Stimulated activated CD4-positive, alpha-beta T cell treated with anti-CD3 and anti-CD28 coated beads, Interleukin-12 subunit alpha, Interleukin-12 subunit beta, amount 100 ng/mL, for 48 hours (primary cell): ENCODE measurements around the gene ARL15.

Experiments used
- DNase-seq, 3 donors: peaks; one replicate each; pipeline ENCODE4 v3.0.0-alpha.2; 2020; ENCODE audit warnings: low read depth in 2 of 3, low spot score in 1 of 3

ARL15 gene

GRCh38 chr5:53917095-53917494, 393.3 kb downstream of the ARL15 start:
- no peak for DNase-seq

DNA sequence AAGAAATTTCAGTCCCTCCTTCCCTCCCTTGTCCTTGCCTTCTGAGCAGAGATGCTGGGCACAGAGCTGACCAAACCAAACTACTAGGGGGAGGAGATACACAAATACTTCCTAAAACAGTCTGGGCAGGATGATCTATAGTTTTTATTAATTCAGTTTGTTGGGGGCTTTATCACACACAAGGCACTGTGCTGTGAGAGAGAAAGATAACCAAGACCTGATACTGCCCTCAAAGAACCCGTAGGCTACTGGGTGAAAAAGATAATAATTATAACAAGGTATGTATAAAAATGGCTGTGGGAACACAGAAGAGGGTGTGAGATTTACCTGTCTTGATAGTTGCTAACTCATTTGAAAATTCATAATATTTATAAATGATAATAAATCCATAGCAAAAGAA, 395.3 kb downstream of the ARL15 start:
- DNase-seq: no peak

DNA sequence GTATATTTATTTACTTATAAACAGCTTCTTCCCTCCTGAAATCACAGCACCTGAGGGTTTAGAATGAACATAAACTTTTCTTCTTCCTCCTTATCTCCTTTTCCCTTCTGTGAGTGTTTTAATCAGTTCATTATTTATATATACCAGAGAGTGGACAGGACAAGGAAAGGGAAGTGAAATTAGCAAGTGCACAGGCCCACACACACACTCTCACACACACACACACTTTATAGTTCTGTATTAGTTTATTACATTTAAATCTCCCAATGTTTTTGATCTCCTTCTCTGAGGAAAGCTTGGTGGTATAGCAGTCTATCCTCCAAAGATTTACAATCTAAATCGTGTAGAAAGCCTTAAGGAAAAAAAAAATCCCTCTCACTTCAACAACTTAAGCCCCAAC, 396.4 kb downstream of the ARL15 start:
- DNase-seq: no peak

DNA sequence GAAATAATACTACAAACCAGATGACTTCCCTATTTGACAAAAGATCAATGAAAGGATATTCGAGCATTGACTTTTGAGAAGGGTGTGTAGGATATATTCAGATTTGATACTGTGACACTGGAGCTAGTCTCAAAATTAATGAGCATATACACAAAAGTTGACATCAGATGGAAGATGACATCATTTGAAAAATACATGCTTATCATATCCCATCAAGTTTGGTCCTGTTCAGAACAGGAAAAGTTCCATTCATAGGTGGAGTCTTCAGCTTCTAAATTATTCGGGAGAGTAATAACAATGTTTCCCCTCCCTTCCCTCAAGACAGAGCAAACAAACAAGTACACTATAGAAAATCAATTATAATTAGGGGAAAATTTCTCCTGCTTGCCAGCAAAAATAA, 401.6 kb downstream of the ARL15 start:
- no peak for DNase-seq

DNA sequence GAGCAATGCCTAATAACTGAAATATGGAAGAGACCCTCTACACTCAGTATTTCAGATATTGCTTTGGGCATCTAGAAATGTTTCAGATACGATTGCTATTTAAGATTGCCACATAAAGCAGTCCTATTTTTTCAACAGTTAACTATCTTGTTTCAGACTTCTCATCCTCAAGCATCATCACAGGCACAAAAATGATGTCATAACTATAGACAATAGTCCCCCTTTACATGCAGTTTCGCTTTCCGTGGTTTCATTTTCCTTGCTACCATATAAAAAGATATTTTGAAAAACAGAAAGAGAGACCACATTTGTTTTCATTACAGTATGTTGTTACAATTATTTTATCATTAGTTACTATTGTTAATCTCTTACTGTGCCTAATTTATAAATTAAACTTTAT, 402.5 kb downstream of the ARL15 start:
- no peak for DNase-seq

GRCh38 chr5:53906736-53907135, 403.6 kb downstream of the ARL15 start:
- no peak for DNase-seq

DNA sequence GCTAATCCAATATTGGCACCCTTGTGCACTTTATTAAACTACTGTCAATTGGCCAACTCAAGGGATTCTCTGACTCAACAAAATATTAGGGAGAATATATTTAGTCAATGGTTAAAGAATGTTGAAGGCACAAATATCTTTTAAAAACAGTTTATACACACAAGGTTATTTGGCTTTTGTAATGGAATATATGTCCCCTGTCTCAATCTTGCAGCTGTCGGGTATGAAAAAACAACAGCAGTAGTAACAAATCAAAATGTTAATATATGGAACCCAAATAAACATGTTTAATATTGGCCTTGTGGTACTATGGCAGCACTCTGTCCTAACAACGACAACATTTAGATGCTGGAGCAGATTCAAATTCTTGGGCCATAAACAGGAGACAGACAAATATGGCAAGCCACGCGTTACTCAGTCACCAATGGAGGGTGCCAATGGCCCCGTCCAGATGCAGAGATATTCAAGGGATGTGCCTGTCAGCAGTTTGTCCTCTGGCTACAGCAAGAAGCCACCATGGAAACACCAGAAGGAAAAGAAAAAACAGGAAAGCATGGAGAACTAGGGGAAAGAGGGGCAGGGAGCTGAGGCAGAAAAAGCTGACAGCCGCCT, 408.0 kb downstream of the ARL15 start:
- DNase-seq: no peak

GRCh38 chr5:53900677-53901076, 409.7 kb downstream of the ARL15 start:
- no peak for DNase-seq

- no peak for DNase-seq
Measured at GRCh38 chr5:53895091-53895683, 415.2 kb downstream of the ARL15 start.

GRCh38 chr5:53893626-53894025, 416.7 kb downstream of the ARL15 start:
- DNase-seq: no peak

- no peak for DNase-seq
Measured at GRCh38 chr5:53892224-53892623, 418.1 kb downstream of the ARL15 start.

DNA sequence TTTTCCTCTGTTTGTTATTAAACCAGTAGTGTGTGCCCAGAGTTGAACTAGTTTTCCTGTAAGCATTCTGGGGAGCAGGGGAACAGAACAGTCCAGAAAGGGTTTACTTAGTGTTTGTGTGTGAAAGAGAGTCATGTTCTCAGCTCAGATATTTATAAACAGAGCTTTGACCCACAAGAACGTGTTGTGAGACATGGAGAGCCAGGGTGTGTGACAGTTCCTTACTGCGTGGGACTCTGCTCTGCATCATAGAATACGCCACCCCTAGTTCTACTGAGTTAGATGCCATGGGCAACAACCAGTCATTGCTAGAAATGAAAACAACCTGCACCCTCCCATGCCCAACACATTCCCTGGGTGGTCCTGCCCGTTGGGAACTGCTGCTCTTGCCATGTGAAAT, 419.2 kb downstream of the ARL15 start:
- DNase-seq: no peak

GRCh38 chr5:53890490-53890889, 419.9 kb downstream of the ARL15 start:
- no peak for DNase-seq

GRCh38 chr5:53884844-53885243, 425.5 kb downstream of the ARL15 start:
- no peak for DNase-seq

- no peak for DNase-seq
Measured at GRCh38 chr5:53884417-53884816, 426.0 kb downstream of the ARL15 start.

- DNase-seq: no peak
Measured at GRCh38 chr5:53882676-53883031, 427.7 kb downstream of the ARL15 start.

- no peak for DNase-seq
Measured at GRCh38 chr5:53882006-53882675, 428.2 kb downstream of the ARL15 start.

- DNase-seq: no peak
Measured at GRCh38 chr5:53879708-53880323, 430.6 kb downstream of the ARL15 start.

- DNase-seq: no peak
Measured at GRCh38 chr5:53878015-53878414, 432.4 kb downstream of the ARL15 start.

DNA sequence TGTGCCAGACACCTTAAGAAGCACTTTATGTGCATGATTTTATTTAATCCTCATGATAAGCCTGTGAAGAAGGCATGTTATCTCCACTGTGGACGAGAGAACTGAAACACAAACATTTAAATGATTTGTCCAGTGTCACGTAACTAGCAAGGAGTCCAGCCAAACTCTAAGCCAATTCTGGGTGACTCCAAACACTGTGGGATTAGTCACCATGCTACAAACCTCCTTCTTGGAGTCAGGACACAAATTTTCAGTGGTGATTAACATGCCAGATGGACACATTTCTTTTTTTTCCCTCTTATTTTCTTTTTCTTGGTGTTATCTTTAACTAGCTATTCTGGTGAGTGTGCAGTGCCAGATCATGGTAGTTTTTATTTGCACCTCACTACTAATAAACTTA, 433.1 kb downstream of the ARL15 start:
- DNase-seq: no peak

DNA sequence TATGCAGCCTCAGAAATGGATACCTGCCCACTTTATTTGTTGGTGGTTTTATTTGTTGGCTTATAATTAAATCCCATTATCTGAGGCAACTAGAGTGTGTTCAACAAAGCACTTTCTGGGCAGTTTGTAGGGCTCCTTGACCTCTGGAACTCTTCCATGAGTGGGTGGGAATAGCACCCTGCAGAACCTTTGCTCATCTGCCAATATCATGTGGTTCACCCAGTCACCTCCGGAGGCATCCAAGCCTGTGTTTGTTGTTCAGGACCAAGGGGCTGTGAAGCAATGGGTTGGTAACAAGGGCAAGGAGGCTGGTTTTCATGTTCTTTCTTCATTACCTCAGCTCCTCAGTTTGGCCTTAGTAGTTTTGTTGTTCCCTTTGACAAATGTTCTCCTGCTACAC, 436.0 kb downstream of the ARL15 start:
- no peak for DNase-seq

DNA sequence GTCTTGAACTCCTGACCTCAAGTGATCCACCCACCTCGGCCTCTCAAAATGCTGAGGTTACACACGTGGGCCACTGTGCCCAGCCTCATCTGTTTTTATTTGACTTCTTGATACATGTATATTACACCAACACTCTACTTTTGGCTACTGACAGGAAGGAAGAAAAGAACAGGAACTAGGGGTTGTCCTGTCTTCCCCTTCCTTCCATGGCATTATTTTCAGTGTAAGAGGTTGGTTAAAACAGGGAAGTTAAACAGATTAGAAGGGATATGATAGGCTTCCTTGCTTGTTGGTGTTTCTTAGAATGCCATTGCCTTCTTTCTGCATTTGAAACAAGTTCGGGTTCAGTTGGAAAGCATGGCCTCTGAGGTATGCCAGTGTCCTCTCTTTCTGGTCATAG, 437.1 kb downstream of the ARL15 start:
- DNase-seq: no peak
